ENCODE data around the gene WDR35. TPM values are rescaled to one million over a fixed set of nuclear protein-coding genes. Genes with fewer than 3 reads are reported as not detected.
"Not testable (repeated sequence)": the region's sequence is repeated elsewhere in the genome, so short reads cannot be mapped to it uniquely, and the experiment has no call there.

The WDR35 gene
- total RNA-seq, 1 donor from 2014 or later: 5.1 TPM

DNA sequence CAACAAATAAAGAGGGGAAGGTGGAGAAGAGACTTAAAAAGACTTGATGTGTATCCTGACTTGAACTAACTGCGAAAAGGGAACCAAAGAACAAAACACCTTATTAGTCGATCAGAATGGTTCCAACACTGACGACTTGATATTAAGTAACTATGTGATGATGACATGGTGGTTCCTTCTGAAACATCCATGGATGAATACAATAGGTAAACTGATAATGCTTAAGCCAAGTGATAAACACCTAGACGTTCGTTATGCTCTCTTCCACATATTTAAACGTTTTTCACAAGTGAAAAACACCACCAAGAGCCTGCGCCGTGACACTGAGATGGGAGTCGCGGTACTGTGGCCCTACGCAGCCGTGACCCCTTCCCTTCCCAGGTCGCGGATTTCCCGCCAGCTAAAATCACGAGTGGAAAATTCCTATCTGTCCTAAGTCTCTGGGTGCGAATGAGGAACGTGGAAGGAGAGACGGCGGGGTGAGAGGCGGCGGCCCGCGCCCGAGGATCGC is 88.9 kb downstream of the WDR35 start:
- intact Hi-C loops (cut with micrococcal nuclease): no loop called here
- ATAC-seq: no peak
- no peak for DNase-seq

DNA sequence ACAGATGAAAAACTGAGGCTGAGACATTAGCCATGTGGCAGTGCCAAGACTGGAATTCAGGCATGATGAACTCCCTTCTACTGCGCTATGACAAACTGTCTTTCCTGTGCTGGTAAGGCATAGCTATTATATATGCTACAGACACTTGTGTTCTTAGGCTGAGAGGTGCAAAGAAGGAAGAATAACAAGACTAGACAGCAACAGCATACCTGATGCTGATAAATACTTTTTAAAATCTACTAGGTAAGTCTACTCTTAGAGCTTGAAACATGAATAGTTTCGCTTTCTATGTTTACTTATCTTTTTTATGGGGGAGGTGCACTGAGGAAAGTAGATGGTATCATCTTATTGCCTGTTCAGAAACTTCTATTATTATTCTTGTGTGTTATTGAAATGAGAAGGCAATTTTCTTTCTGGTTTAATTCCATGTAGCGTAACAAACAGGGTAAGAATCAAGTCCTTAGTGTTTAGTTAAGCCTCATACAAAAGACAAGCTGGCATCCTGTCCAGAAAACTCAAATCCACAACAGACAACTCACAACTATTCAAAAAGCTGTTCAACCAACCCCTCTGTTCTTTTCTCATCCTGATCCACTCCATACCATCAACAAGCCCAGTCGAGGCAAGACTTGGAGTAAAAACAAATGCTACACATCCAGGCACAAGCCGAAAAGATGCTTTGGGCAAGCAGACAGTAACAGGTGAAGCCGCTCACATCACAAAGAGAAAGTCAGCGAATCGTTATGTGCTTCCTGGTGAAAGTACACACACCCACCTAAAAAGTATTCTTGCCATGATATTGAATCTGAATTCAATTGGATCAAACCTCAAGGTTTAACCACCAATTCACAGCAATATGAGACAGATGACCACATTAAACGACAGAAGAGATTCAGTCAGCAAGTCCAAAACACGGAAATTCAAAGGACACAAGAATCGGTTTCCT is 89.6 kb downstream of the WDR35 start:
- intact Hi-C loops (cut with micrococcal nuclease): no loop called here
- ATAC-seq (no peak), DNase-seq (no peak)

- ATAC-seq (no peak), DNase-seq (no peak)
- intact Hi-C loops (cut with micrococcal nuclease): no loop called here
These were observed 91.1 kb downstream of the WDR35 start for GRCh38 chr2:19898592-19899329.

DNA sequence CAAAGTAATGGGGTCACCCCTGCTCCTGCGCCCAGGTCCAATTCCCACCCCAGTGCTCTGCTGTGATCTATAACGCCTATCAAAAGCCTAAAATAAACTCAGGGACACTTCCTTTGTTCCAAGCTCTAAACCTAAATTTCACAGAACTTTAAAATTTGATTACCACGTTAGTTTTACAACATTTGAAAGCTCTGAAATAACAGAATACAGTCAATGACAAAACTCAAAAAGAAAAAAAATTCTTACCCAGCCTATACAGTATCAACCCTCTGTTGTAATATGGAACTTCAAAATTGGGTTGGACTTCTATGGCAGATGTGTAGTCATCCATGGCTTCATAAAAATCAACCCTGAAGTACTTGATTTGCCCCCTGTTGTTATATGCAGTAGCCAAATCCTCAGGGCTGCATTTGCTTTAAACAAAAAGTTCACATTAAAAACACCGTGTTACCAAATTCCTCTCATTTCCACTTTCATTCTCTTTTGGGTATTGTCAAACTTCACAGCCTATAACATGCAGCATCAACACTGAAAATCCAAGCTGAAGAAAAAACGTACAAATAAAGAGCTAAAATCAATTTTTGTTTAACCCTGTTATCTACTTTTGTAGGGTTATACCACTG is 92.2 kb downstream of the WDR35 start:
- intact Hi-C loops (cut with micrococcal nuclease): no loop called here
- DNase-seq (no peak), ATAC-seq (no peak)

- ATAC-seq: no peak
- DNase-seq: no peak
- intact Hi-C loops (cut with micrococcal nuclease): no loop called here
These were observed 94.4 kb downstream of the WDR35 start for GRCh38 chr2:19895535-19895934.

DNA sequence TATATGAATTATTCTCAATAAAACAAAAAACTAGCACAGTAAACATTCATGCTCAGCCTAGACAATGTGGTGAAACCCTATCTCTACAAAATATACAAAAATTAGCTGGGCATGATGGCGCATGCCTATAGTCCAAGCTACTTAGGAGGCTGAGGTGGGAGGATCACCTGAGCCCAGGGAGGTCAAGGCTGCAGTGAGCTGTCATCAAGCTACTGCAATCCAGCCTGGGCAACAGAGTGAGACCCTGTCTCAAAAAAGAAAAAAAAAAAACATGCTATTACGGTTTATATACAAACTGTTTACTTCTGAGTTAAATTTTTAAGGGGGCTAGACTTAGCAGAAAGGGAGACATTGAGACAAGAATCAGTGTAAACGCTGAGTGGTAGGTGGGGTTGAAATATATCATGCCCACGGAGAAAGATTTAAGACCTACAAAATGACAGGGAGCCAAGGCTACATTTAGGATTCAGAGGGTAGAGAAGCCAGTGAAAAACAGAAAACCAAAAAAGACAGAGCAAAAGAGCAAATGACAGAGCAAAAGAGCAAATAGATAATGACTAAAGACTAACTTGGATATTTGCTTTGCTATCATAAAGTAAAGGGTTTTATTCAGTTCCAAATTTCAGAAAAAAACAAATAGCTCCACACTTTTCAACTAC is 95.6 kb downstream of the WDR35 start:
- no peak for DNase-seq
- intact Hi-C loops (cut with micrococcal nuclease): no loop called here
- ATAC-seq: no peak

DNA sequence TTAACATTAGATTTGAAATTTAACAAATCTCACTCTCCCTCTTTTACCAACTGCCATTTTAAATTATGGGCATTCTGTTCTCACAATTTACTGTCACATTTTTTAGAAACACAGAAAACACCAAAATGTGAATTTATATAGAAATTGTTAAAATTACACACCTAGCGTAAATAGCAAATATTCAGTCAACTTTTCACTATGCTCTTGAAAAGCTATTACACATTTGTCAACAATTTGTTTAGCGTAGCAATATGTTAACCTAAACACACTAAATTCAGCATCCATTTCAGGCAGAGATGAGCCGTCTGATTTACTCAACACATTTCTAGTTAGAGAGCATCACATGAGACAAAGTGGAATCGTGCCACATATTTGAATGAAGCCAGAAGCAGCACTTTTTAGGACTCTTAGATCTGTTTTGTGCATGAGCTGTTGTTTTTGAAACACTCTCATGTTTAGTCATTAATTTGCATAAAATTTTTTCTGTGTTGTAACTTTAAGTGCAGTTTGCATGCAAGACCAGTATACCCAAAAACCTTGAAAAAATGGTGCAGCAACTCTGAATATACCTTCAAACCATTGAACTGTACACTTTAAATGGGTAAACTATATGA is 96.3 kb downstream of the WDR35 start:
- DNase-seq (no peak), ATAC-seq (no peak)
- intact Hi-C loops (cut with micrococcal nuclease): no loop called here

GRCh38 chr2:19891971-19892370 is 97.9 kb downstream of the WDR35 start:
- DNase-seq; intact Hi-C loops (cut with micrococcal nuclease): not testable (repeated sequence)
- ATAC-seq: peak; percentile 17

- DNase-seq (no peak), ATAC-seq (peak; percentile 48)
- intact Hi-C loops (cut with micrococcal nuclease): no loop called here
These were observed 99.8 kb downstream of the WDR35 start for GRCh38 chr2:19890104-19890503.

GRCh38 chr2:19888831-19889230 is 101.1 kb downstream of the WDR35 start:
- DNase-seq (no peak), ATAC-seq (peak; percentile 60)
- intact Hi-C loops (cut with micrococcal nuclease): no loop called here

DNA sequence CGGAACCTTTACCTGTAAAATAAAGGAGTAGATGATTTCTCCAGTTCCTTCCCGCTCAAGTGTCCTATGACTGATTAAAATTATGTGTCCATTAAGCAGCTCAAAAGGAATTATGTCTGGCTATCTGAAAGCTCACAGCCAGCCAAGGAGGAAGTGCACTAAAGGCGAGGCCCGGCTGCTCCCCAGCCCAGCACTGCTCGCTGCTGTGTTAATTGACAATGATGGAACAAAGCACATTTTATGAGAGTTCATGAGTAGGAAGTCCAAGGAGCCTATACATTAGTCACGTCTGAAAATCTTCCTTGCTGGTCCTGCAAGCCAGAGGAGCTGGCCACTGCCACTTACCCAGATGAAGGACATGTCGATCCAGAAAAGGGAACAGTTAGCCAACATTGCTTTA is 102.4 kb downstream of the WDR35 start:
- ATAC-seq: no peak
- no peak for DNase-seq
- intact Hi-C loops (cut with micrococcal nuclease): no loop called here

GRCh38 chr2:19886261-19886660 is 103.6 kb downstream of the WDR35 start:
- ATAC-seq (no peak), DNase-seq (no peak)
- intact Hi-C loops (cut with micrococcal nuclease): no loop called here

DNA sequence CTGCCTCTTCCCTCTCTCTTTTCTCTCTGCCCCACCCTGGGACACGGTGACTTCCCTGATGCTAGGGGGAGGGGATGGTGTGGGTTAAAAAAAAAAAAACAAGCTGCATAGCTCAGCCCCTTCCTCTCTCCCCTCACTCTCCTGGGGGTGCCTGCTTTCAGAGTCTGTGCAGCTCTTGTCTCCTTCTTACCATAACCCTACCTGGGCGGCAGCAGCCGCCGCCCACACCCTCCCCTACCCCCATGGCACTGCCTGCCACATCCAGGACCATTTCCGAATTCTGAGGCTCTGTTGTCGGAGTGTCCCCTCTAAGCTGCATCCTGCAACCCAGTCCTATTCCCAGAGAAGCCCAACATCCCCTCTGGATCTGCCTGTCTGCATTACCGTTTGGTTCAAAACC is 104.1 kb downstream of the WDR35 start:
- ATAC-seq (no peak), DNase-seq (no peak)
- intact Hi-C loops (cut with micrococcal nuclease): no loop called here

GRCh38 chr2:19883971-19884720 is 105.8 kb downstream of the WDR35 start:
- no peak for ATAC-seq
- DNase-seq: no peak
- intact Hi-C loops (cut with micrococcal nuclease): no loop called here

GRCh38 chr2:19883486-19883885 is 106.4 kb downstream of the WDR35 start:
- intact Hi-C loops (cut with micrococcal nuclease): no loop called here
- DNase-seq (no peak), ATAC-seq (no peak)

DNA sequence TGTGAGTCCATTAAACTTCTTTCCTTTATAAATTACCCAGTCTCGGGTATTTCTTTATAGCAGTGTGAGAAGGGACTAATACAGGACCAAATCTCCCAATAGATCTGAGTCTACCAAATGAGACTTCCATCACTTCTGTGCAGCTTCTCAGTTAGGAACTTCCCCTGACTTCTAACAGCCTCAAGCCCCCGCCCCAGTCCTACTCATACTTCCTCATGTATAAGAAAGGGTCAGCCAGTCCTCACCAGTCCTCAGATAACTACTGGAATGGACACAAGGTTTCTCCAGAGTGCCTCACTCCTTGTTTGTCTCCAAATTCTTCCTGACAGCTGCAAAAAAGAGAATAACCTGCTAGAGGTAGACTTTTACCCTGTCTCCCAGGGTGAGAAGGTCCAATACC is 107.6 kb downstream of the WDR35 start:
- ATAC-seq (no peak), DNase-seq (no peak)
- intact Hi-C loops (cut with micrococcal nuclease): no loop called here

- intact Hi-C loops (cut with micrococcal nuclease): no loop called here
- DNase-seq (no peak), ATAC-seq (no peak)
These were observed 108.0 kb downstream of the WDR35 start for GRCh38 chr2:19881908-19882265.

- ATAC-seq (no peak), DNase-seq (no peak)
- intact Hi-C loops (cut with micrococcal nuclease): no loop called here
These were observed 108.5 kb downstream of the WDR35 start for GRCh38 chr2:19881221-19881907.

Measured in left ventricle myocardium superior (tissue), 1 donor.